Activated CD8-positive, alpha-beta memory T cell treated with anti-CD3 and anti-CD28 coated beads for 48 hours (primary cell): Measurements from ENCODE around the gene TSPAN32.

ENCODE experiments used
- DNase-seq, 3 experiments: peaks; one replicate each; pipeline ENCODE4 v3.0.0-alpha.2; 2020; ENCODE audit warnings: low read depth in 2 of 3, low spot score in 2 of 3

TSPAN32 gene

GRCh38 chr11:2287091-2287490 is 14.7 kb upstream of the TSPAN32 start:
- no peak for DNase-seq

GRCh38 chr11:2289350-2289749 is 12.5 kb upstream of the TSPAN32 start:
- no peak for DNase-seq

DNA sequence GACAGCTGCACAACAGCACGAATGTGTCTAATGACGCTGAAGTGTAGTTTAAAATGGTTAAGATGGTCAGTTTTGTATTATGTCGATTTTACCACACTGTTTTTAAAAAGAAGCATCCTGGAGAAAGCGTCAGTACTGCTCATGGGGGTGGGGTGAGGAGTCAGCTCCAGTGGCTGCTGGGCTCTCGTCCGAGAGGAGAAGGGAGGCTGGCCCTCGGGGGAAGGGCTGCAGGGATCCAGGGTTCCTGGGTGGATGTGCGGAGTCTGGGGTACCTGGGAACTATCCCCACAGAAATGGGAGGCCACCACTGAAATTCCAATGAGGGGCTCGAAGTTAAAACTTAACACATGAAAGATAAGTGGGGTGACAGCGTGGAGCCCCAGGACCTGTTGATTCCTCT is 12.0 kb upstream of the TSPAN32 start:
- DNase-seq, result no peak

- no peak for DNase-seq
Observed at GRCh38 chr11:2290351-2290841, 11.4 kb upstream of the TSPAN32 start.

- DNase-seq, result no peak
Observed at GRCh38 chr11:2293531-2293971, 8.3 kb upstream of the TSPAN32 start.

DNA sequence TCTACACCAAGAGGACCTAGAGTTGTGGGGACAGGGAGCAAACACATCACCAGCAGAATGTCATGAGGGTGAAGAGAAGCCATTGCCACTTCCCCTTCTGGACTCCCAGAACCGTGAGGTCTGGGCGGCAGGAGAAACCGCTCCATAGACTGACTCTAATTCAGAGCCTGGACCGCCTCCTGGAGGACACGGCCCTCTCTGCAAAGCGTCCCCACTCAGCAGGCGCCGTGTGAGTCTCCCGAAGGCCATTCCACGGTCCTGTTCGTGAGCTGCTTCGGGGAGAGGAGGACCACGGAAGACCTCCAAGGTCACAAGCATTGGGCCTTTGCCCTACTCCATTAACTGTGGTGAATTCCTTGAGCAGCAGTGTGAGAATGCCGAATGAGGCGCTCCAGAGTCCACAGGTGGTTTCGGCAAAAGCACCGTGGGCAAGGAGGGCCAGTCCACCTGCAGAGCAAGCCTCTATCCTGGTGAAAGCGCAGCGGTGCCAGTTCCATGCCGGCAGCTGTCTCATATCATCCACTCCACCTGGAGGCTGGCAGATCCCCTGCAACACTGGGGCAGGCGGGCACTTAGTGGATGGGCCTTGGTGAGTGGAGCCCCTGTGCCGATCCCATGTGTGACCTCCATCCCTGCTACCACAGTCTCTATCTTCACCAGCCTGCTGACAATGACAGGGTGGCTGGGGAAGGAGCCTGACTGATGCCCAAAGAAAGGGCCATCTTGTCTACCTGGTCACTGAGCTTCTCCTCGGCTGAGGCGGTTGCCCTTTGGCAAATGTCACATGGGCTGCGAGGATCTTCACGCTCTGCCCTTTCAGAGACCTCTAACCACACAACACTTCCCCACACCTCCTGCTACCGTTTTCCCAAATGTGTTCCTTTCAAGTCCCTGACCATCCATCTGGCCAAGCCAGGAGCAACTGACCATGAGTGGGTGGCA is 7.6 kb upstream of the TSPAN32 start:
- DNase-seq, result no peak

DNA sequence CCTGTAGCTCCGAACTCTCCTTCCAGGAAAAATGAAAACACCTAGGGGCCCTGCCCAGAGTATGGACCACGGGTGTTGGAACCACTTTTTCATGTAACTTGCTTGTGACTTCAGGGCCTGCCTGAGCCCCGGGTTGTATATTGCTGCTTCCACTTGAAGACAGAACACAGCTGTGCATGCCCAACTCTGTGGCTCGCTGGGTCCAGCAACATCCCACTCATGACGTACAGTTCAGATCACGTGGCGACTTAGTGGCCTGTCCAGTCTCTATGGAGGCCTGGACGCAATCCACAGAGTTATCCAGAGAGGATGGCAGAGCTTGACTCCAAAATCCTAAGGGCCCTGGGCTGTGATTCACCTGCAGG is 6.9 kb upstream of the TSPAN32 start:
- no peak for DNase-seq

DNA sequence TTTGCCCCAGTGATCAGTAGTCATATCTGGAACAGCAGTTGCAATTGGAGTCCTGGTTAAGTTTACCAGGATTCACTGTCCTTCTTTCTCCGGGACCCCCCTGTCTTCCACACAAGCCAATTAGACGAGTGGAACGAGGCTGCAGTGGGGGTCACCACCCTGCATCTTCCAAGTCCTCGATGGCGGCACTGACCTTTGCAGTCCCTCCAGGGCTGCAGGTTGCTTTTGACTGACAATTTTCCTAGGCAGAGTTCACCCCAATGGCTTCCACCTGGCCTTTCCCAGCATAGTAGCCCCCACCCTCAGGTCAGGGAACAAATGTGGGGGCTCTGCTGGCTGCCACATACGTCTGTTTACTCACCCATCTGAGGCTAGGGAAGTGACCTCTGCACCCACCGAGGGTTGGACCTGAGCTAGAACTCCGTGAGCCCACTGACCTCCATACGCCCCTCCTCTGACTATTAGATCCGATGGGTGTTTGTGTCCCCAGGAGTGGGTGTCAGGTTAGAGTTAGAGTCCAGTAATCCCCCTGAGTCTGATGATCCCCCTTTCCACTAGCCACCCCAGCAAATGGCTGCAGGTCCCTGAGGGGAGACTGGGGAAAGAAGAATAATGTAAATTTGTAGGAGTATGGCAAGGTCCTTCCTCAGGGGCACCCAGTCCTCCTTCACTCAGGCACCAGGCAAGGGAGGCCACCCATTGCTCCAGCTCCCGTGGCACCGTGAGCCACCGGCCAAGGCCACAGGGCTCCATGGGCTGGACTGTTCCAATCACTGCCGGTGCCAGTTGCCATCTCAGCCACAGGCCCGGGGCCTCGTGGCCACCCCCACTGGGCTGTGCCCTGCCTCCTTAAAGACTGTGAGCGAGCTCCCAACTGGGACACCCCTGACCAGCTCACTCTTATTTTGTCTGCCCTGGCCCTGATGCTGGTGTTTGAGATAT is 5.6 kb upstream of the TSPAN32 start:
- DNase-seq, result no peak

- DNase-seq, result no peak
Observed at GRCh38 chr11:2296913-2297622, 4.7 kb upstream of the TSPAN32 start.

- no peak for DNase-seq
Observed at GRCh38 chr11:2297623-2298030, 4.2 kb upstream of the TSPAN32 start.

- DNase-seq, result no peak
Observed at GRCh38 chr11:2298131-2298794, 3.5 kb upstream of the TSPAN32 start.

DNA sequence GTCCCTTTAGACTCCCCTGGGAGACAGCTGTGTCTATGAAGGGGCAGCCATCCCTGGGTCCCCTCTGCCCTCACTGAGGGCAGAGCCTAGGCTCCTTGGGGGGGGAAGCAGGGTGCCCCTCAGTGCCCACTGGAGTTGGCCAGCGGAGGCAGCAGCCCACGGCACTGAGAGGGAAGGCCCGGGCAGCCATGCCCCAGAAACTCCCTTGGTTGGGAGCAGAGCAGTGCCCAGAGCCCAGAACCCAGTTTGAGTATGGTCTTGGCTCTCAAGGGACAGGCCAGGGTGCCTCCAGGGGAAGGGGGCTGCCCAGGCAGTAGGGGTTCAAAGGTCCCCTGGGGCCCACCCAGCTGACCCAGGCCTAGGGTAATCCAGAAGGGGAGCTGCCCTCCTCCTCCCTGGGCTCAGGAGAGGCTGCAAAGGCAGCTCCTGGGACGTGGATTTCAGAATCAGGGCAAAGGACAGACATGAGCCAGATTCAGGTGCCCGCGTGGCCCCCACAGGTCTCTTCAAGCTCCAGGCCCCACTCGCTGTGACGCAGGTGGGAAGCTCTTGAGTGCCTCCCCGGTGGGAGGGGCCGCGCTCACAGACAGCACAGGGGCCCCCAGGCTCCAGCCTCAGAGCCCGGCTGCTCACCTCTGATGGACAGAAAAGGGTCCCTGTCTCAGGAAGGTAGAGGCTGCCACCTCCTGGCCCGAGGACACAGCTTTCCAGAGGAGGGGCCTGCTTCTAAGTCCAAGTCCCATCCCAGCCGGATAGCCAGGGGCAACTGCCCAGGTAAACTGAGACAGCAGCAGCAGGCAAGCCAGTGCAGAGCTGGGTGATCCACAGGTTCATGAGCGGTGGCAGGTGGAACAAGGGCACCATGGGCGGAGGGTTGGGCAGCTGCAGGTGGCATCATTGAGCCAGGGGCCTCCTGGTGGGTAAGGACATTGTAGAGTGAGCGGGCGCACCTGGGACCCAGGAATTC is 2.7 kb upstream of the TSPAN32 start:
- DNase-seq, result no peak

DNA sequence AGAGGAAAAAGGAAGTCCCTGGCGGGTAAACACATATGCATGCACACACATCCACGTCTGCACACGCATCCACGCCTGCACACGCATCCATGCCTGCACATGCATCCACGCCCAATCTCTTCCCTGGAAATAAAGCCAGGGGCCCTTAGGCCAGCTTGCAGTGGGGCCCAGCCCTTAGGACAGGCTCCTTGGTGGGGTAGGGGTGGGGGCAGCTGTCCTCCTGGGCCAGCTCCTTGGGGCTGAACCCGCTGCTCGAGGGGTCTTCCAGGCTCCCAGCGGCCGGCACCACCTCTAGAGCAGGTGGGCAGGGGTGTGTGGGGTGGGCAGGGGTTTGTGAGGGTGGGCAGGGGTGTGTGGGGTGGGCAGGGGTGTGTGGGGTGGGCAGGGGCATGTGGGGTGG is 2.0 kb upstream of the TSPAN32 start:
- no peak for DNase-seq

- no peak for DNase-seq
Observed at GRCh38 chr11:2300290-2300935, 1.4 kb upstream of the TSPAN32 start.

GRCh38 chr11:2300936-2301630 is 730 bp upstream of the TSPAN32 start:
- no peak for DNase-seq

DNA sequence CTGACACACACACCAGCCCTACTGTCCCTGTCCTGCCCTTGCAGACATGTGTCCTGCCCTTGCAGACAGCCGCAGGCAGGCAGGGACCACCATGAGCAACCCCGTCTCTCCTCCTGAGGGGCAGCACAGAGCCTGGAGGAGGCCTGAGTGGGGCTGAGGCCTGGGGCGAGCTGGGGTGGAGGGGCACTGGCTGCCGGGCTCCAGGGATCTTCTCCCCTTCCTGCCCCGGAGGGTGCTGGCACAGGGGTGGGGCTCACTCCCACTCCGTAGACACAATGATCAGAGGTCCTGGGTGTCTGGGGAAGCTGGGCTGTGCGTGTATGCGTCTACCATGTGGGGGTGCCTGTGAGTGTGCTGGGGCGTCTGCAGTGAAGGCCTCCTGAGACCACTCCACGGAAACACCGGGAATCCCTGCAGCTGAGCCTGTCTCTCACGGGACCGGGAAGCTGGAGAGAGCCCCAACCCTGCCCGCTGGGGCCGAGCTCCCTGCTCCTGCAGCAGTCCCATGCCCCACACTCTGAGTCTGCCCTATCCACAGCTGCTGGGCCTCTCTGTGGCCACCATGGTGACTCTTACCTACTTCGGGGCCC is 588 bp downstream of the TSPAN32 start:
- peak in 1 of 3 experiments; percentile 19 for DNase-seq

DNA sequence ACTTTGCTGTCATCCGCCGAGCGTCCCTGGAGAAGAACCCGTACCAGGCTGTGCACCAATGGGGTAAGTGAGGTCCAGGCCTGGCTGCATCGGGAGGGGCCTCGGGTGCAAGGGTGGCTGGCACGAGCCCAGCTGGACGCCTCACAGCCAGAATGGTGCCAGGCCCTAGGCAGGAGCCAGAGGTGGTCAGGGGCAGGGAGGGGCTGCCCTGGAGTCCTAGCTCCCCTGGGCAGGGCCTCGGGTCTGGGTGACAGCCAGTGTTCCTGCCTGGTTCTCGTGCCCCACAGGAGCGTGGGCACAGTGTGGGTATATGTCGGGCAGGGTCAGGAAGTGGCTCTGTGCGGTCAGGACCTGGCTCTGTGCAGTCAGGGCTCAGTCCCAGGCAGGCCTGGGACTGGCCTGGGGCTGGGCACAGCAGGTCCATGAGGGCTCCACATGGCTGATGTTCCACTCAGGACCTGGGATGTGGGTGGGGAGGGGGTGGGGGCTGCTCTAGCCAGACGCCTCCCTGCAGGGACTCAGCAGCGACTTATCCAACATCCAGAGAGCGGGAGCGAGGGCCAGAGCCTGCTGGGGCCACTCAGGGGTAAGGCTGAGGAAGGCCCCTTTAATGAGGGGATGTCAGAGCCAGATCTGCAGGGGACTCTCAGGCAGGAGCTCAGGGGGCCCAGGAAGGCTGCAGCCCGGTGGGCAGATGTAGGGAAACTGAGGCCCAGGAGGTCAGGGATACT is 1.2 kb downstream of the TSPAN32 start:
- no peak for DNase-seq
